ENCODE results near the gene ETV1.

The ETV1 gene

DNA sequence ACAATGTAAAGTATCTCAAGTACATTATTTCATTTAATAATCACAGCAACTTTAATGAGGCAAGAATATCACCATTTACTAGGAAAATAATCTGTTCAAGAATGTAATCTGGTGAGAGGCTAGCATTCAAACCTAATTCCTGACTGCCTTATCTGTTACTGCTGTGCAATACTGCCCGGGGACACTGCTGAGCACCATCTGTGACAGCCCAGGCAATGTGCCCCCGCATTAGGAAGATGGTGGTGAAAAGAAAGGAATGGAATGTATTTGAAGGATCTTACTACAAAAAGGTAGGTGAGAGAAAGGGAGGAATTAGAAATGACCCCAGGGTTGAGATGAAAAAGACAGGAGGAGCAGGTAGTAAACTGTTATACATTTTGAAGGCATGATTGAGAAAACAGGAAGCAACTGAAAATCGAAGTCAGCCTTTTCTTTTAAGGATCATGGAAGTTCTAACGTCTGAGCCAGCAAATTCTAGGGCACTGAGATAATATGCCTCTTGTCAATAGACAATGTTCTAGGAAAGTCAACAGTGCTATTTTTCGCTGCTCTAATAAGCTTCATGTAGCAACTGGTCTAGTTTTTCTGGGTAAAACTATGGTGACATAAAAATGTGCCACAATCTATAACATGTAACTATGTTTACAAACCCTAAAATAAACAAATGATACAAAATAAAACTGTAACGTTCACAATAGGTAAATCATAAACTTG is 90.4 kb downstream of the ETV1 start:
- Mint-ChIP-seq H3K36me3 (no peaks in the 10 kb centered on the region), H3K4me3 (no peak overlapping the region), H3K27ac (no peak overlapping the region), H3K4me1 (no peaks in the 10 kb centered on the region), H3K9me3 (no peaks in the 10 kb centered on the region), H3K27me3 (no peaks in the 10 kb centered on the region)
- no peak for DNase-seq
- CTCF ChIA-PET = no interaction called here

DNA sequence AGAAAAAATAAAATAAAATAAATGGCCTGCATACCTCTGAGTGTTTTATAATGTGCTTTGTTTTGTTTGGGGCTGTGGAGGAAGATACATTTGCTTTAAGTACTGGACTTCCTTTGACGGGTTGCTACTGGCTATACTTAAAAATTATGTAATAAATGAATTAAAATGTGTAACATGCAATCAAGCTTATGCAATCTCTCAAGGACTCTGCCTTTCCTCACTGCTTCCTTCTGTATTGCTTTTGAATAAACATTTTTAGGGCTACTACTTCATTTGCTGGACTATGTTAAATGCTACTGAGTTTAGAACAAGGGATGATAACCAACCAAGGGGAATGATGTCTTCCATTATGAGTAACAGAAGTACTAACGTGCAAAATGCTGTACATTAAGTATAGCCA is 91.6 kb downstream of the ETV1 start:
- H3K27me3 Mint-ChIP-seq = no peaks in the 10 kb centered on the region
- no peak overlapping the region for H3K27ac Mint-ChIP-seq
- H3K4me3 Mint-ChIP-seq = no peak overlapping the region
- H3K36me3 Mint-ChIP-seq = no peaks in the 10 kb centered on the region
- H3K4me1 Mint-ChIP-seq = no peaks in the 10 kb centered on the region
- no peaks in the 10 kb centered on the region for H3K9me3 Mint-ChIP-seq
- CTCF ChIA-PET = no interaction called here
- DNase-seq = no peak

- Mint-ChIP-seq H3K4me3 (no peak overlapping the region), H3K9me3 (no peaks in the 10 kb centered on the region), H3K27ac (no peak overlapping the region), H3K36me3 (no peaks in the 10 kb centered on the region), H3K4me1 (no peaks in the 10 kb centered on the region), H3K27me3 (no peaks in the 10 kb centered on the region)
- DNase-seq = no peak
- CTCF ChIA-PET = no interaction called here
Observed at GRCh38 chr7:13894954-13895353, 94.5 kb downstream of the ETV1 start.

DNA sequence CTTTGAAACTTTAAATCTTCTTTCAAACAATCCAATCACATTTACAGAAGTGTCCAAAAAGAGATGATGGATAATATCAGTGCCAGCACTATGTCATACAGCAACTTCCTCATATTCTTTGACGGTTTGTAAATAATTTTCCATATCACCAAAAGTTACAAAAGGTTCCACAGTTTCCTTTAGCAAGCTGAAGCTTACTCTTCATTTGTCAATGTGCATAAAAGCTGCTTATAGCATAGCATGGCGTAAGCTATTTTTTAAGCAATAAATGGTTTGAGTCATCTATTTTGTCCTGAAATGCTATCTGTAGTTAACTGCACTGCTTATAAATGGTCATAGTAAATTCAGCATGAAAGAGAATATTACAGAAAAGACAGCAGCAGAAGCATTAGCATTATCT is 95.1 kb downstream of the ETV1 start:
- Mint-ChIP-seq H3K27me3 (no peaks in the 10 kb centered on the region), H3K4me1 (no peaks in the 10 kb centered on the region), H3K9me3 (no peaks in the 10 kb centered on the region), H3K36me3 (no peaks in the 10 kb centered on the region), H3K4me3 (no peak overlapping the region), H3K27ac (no peak overlapping the region)
- no peak for DNase-seq
- CTCF ChIA-PET = no interaction called here

DNA sequence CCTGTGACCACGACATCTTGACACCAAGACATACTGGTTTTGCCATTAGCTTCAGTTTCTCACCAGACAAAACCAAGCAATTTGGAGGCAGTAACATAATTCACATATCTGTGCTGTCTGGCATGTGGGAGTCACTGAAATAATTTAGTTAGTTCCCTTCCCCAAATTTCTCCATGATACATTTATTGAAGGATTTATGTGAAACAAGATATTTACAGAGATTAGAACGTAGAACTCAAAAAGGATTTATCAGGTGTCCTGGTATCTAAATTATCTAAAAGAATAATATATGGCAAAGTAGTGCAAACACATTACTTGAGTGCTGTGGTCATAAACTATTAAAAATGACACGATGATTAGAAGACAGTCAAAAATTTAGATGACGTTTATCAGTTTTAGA is 98.7 kb downstream of the ETV1 start:
- DNase-seq = no peak
- CTCF ChIA-PET = no interaction called here
- Mint-ChIP-seq H3K9me3 (no peaks in the 10 kb centered on the region), H3K27me3 (no peaks in the 10 kb centered on the region), H3K27ac (no peak overlapping the region), H3K36me3 (no peaks in the 10 kb centered on the region), H3K4me1 (no peaks in the 10 kb centered on the region), H3K4me3 (no peak overlapping the region)

DNA sequence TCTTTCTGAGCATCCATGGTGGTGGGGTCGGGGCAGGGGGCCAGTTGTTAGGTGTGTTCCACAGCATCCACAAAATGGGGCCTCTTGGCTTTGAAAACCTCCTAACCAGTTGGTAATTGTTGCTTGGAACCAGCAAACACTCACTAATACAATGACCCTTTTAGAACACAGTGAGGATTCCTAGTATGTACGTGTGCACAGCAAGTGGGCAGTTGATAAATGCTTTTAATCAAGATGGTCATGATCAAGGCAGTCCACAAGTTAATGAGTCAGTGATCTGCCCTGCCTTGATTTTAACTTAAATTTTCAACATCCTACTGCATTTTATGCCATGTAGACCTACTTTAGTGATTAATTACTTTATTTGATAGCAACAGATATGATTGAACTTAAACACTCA is 103.1 kb downstream of the ETV1 start:
- no peaks in the 10 kb centered on the region for H3K27me3 Mint-ChIP-seq
- no peaks in the 10 kb centered on the region for H3K4me1 Mint-ChIP-seq
- no peaks in the 10 kb centered on the region for H3K9me3 Mint-ChIP-seq
- CTCF ChIA-PET = no interaction called here
- H3K4me3 Mint-ChIP-seq = no peak overlapping the region
- DNase-seq = no peak
- no peaks in the 10 kb centered on the region for H3K36me3 Mint-ChIP-seq
- no peak overlapping the region for H3K27ac Mint-ChIP-seq

- Mint-ChIP-seq H3K4me1 (no peaks in the 10 kb centered on the region), H3K36me3 (no peaks in the 10 kb centered on the region), H3K9me3 (no peaks in the 10 kb centered on the region), H3K27me3 (no peaks in the 10 kb centered on the region), H3K27ac (no peak overlapping the region), H3K4me3 (no peak overlapping the region)
- CTCF ChIA-PET = no interaction called here
- no peak for DNase-seq
Observed at GRCh38 chr7:13882051-13882450, 107.4 kb downstream of the ETV1 start.

GRCh38 chr7:13880789-13881188 is 108.7 kb downstream of the ETV1 start:
- no peaks in the 10 kb centered on the region for H3K4me1 Mint-ChIP-seq
- H3K36me3 Mint-ChIP-seq = no peaks in the 10 kb centered on the region
- CTCF ChIA-PET = no interaction called here
- H3K27ac Mint-ChIP-seq = no peak overlapping the region
- H3K4me3 Mint-ChIP-seq = no peak overlapping the region
- no peak for DNase-seq
- H3K27me3 Mint-ChIP-seq = no peaks in the 10 kb centered on the region
- H3K9me3 Mint-ChIP-seq = no peaks in the 10 kb centered on the region

DNA sequence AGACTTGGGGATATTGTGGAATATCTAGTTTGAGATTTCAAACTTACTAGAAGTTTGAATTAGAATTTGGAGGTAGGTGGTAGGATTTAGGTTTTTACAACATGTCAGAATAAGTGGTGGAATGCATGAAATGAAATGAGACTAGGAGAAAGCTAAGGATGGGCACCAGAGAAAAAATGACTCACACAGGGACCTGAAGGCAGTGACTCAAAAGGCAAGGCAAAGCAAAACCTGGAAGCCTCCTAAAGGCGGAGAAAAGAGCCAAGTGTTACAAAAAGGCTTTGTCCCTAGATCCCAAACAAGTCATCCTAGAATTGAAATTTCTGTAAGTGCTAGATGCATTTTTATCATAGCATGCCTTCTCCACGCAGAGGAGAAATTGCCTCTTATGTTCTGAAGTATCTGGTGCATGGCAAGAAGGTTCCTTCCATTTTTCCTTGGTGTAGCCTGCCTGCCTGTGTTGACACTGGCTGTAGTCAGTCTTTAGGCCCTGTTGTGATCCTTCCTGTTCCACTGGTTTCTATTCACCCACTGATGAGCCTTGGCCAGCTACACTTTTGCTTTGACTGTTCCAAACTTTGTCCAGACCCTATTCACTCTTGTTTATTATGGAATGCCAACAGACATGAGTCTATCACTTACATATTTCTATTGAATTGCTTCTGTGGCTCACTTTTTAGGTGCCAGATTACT is 109.3 kb downstream of the ETV1 start:
- Mint-ChIP-seq H3K9me3 (no peaks in the 10 kb centered on the region), H3K36me3 (no peaks in the 10 kb centered on the region), H3K4me1 (no peaks in the 10 kb centered on the region), H3K4me3 (no peak overlapping the region), H3K27me3 (no peaks in the 10 kb centered on the region), H3K27ac (no peak overlapping the region)
- CTCF ChIA-PET = no interaction called here
- DNase-seq = no peak

GRCh38 chr7:13879143-13879542 is 110.3 kb downstream of the ETV1 start:
- no peaks in the 10 kb centered on the region for H3K9me3 Mint-ChIP-seq
- CTCF ChIA-PET = no interaction called here
- no peak overlapping the region for H3K4me3 Mint-ChIP-seq
- no peaks in the 10 kb centered on the region for H3K27me3 Mint-ChIP-seq
- H3K36me3 Mint-ChIP-seq = no peaks in the 10 kb centered on the region
- no peak overlapping the region for H3K27ac Mint-ChIP-seq
- DNase-seq = no peak
- H3K4me1 Mint-ChIP-seq = no peaks in the 10 kb centered on the region

- Mint-ChIP-seq H3K4me1 (no peaks in the 10 kb centered on the region), H3K27me3 (no peaks in the 10 kb centered on the region), H3K4me3 (no peak overlapping the region), H3K36me3 (no peaks in the 10 kb centered on the region), H3K9me3 (no peaks in the 10 kb centered on the region), H3K27ac (no peak overlapping the region)
- CTCF ChIA-PET = no interaction called here
- no peak for DNase-seq
Observed at GRCh38 chr7:13878154-13878553, 111.3 kb downstream of the ETV1 start.

GRCh38 chr7:13875496-13876074 is 113.9 kb downstream of the ETV1 start:
- no peak overlapping the region for H3K27ac Mint-ChIP-seq
- CTCF ChIA-PET = no interaction called here
- DNase-seq = no peak
- H3K36me3 Mint-ChIP-seq = no peaks in the 10 kb centered on the region
- no peaks in the 10 kb centered on the region for H3K27me3 Mint-ChIP-seq
- no peaks in the 10 kb centered on the region for H3K9me3 Mint-ChIP-seq
- H3K4me1 Mint-ChIP-seq = no peaks in the 10 kb centered on the region
- H3K4me3 Mint-ChIP-seq = no peak overlapping the region

DNA sequence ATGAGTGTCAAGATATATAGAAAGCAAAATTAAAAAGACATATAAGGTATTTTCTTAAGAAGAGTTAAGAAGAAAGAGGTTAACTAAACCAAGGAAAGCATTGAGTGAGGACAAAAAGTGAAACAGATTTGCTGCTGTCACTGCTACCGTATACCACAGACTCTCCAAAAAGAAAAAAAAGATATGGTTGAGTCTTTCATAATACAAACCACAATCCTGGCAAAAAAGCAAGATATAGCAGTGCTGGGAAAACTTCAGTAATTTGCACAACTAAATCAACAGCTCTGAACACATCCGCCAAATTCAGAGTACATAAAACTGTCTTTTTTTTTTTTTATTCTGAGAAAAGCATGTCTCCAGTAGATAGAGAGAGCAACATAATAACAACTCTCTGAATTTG is 114.7 kb downstream of the ETV1 start:
- Mint-ChIP-seq H3K36me3 (no peaks in the 10 kb centered on the region), H3K4me3 (no peak overlapping the region), H3K9me3 (no peaks in the 10 kb centered on the region), H3K4me1 (no peaks in the 10 kb centered on the region), H3K27ac (no peak overlapping the region), H3K27me3 (no peaks in the 10 kb centered on the region)
- CTCF ChIA-PET = no interaction called here
- no peak for DNase-seq

GRCh38 chr7:13872709-13873108 is 116.8 kb downstream of the ETV1 start:
- H3K36me3 Mint-ChIP-seq = no peaks in the 10 kb centered on the region
- no peak overlapping the region for H3K27ac Mint-ChIP-seq
- CTCF ChIA-PET = interaction anchor here (1.2 kb wide), 1 partner anchor 70 kb away, joined by 3 read pairs; no protein-coding TSS in a partner anchor
- H3K4me1 Mint-ChIP-seq = no peaks in the 10 kb centered on the region
- no peak overlapping the region for H3K4me3 Mint-ChIP-seq
- H3K9me3 Mint-ChIP-seq = peaks cover 3% of the 10 kb centered on the region
- DNase-seq = no peak
- no peaks in the 10 kb centered on the region for H3K27me3 Mint-ChIP-seq

GRCh38 chr7:13871008-13871407 is 118.5 kb downstream of the ETV1 start:
- CTCF ChIA-PET = no interaction called here
- DNase-seq = no peak
- Mint-ChIP-seq H3K9me3 (peaks cover 6% of the 10 kb centered on the region), H3K36me3 (no peaks in the 10 kb centered on the region), H3K27me3 (no peaks in the 10 kb centered on the region), H3K27ac (no peak overlapping the region), H3K4me1 (no peaks in the 10 kb centered on the region), H3K4me3 (no peak overlapping the region)

Measured in activated naive CD4-positive, alpha-beta T cell treated with anti-CD3 and anti-CD28 coated beads, Interleukin-2, amount 10 ng/mL, durations not matched to agents 7 days and 5 days (primary cell).